Measurements from ENCODE around the gene TP73. TPM values are rescaled to one million over a fixed set of nuclear protein-coding genes. Genes with fewer than 3 reads are reported as not detected.

The TP73 gene
- total RNA-seq, 1 donor from 2014 or later, result not detected

GRCh38 chr1:3685222-3685621 is 32.9 kb downstream of the TP73 start:
- DNase-seq (ENCODE audit: low spot score), result peak; percentile 57

GRCh38 chr1:3685906-3686305 is 33.6 kb downstream of the TP73 start:
- DNase-seq (ENCODE audit: low spot score), result no peak

GRCh38 chr1:3687504-3687903 is 35.2 kb downstream of the TP73 start:
- DNase-seq (ENCODE audit: low spot score), result no peak

- peak; percentile 29 for DNase-seq (ENCODE audit: low spot score)
Measured at GRCh38 chr1:3688356-3689137, 36.2 kb downstream of the TP73 start.

GRCh38 chr1:3689138-3689750 is 36.9 kb downstream of the TP73 start:
- DNase-seq (ENCODE audit: low spot score), result no peak

GRCh38 chr1:3690282-3691065 is 38.2 kb downstream of the TP73 start:
- DNase-seq (ENCODE audit: low spot score), result peak; percentile 29

- DNase-seq (ENCODE audit: low spot score), result no peak
Measured at GRCh38 chr1:3691421-3692204, 39.3 kb downstream of the TP73 start.

GRCh38 chr1:3692598-3692997 is 40.3 kb downstream of the TP73 start:
- no peak for DNase-seq (ENCODE audit: low spot score)

- DNase-seq (ENCODE audit: low spot score), result no peak
Measured at GRCh38 chr1:3693321-3693720, 41.0 kb downstream of the TP73 start.

GRCh38 chr1:3695326-3696217 is 43.3 kb downstream of the TP73 start:
- DNase-seq (ENCODE audit: low spot score), result peak; percentile 30

GRCh38 chr1:3696689-3697088 is 44.4 kb downstream of the TP73 start:
- DNase-seq (ENCODE audit: low spot score), result no peak

- DNase-seq (ENCODE audit: low spot score), result no peak
Measured at GRCh38 chr1:3697104-3697503, 44.8 kb downstream of the TP73 start.

GRCh38 chr1:3697810-3698209 is 45.5 kb downstream of the TP73 start:
- peak; percentile 29 for DNase-seq (ENCODE audit: low spot score)

- DNase-seq (ENCODE audit: low spot score), result peak; percentile 42
Measured at GRCh38 chr1:3698660-3699408, 46.5 kb downstream of the TP73 start.

GRCh38 chr1:3699596-3699995 is 47.3 kb downstream of the TP73 start:
- no peak for DNase-seq (ENCODE audit: low spot score)

- no peak for DNase-seq (ENCODE audit: low spot score)
Measured at GRCh38 chr1:3700631-3701030, 48.3 kb downstream of the TP73 start.

GRCh38 chr1:3702528-3702927 is 50.2 kb downstream of the TP73 start:
- DNase-seq (ENCODE audit: low spot score), result no peak

GRCh38 chr1:3702990-3703728 is 50.8 kb downstream of the TP73 start:
- no peak for DNase-seq (ENCODE audit: low spot score)

- DNase-seq (ENCODE audit: low spot score), result no peak
Measured at GRCh38 chr1:3703786-3704371, 51.6 kb downstream of the TP73 start.
